Measurements from ENCODE around the gene ST6GALNAC6. TPM values are rescaled to one million over a fixed set of nuclear protein-coding genes. Genes with fewer than 3 reads are reported as not detected.

The ST6GALNAC6 gene
- total RNA-seq, 1 donor from 2014 or later: 25.6 TPM

DNA sequence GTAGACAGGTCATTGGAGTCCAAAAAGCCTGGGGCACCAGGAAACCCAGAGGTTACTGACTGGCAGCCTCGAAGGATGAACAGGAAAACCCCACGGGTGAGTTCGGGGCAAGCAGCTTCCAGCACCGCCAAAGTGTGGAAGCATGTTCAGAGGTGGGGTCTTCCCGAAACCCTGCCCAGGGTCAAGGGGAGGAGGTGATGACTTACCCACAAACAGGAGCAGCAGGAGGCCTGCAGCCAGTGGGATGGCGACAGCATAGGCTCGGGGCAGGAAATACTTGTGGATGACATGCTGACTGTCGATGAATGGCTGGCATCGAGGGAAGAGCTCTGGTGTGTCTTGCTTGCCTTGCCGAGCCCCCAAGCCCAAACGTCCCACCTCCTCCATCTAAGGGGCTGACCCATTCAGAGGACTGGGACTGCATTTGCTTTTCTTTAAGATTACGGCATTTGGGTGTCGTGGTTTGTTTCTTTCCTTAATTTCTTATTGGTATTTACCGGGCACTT is 37.0 kb upstream of the ST6GALNAC6 start:
- no peaks in the 10 kb centered on the region for H3K36me3 ChIP-seq (ENCODE audit: control insufficient read depth, insufficient read depth, low read length)
- TF ChIP-seq, protein P1, sequence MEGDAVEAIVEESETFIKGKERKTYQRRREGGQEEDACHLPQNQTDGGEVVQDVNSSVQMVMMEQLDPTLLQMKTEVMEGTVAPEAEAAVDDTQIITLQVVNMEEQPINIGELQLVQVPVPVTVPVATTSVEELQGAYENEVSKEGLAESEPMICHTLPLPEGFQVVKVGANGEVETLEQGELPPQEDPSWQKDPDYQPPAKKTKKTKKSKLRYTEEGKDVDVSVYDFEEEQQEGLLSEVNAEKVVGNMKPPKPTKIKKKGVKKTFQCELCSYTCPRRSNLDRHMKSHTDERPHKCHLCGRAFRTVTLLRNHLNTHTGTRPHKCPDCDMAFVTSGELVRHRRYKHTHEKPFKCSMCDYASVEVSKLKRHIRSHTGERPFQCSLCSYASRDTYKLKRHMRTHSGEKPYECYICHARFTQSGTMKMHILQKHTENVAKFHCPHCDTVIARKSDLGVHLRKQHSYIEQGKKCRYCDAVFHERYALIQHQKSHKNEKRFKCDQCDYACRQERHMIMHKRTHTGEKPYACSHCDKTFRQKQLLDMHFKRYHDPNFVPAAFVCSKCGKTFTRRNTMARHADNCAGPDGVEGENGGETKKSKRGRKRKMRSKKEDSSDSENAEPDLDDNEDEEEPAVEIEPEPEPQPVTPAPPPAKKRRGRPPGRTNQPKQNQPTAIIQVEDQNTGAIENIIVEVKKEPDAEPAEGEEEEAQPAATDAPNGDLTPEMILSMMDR (IDR thresholded peaks at IDR 0.05; ENCODE audit: insufficient read depth, low read length, poor library complexity, severe bottlenecking): no peak
- DNase-seq (ENCODE audit: low read depth): no peak
- H3K27me3 ChIP-seq (ENCODE audit: control insufficient read depth, insufficient read depth, low read length): no peaks in the 10 kb centered on the region
- H3K4me3 ChIP-seq (ENCODE audit: low read depth, low read length): peak overlapping the region; percentile 97

DNA sequence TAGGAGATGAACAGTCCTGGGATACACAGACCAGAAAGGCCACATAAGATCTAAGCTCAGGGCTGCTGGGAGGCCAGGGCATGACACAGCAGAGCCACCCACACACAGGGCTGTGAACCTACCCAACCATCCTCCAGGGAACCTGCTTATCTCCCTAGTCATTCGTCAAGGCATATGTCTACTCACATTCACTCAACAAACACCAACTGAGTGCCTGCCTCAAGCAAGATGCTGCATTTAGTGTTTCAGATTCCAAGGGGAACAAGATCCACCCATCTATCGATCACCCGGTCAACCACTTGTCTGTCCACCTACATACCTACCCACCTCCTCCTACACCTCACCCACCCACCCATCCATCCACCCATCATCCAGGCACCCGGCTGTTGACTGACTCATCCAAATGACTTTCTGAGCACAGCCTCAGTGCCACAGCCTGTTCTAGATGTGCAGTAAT is 36.4 kb upstream of the ST6GALNAC6 start:
- no peak overlapping the region for H3K4me3 ChIP-seq (ENCODE audit: low read depth, low read length)
- no peaks in the 10 kb centered on the region for H3K27me3 ChIP-seq (ENCODE audit: control insufficient read depth, insufficient read depth, low read length)
- TF ChIP-seq, protein P1 (IDR thresholded peaks at IDR 0.05; ENCODE audit: insufficient read depth, low read length, poor library complexity, severe bottlenecking): no peak
- DNase-seq (ENCODE audit: low read depth): no peak
- no peaks in the 10 kb centered on the region for H3K36me3 ChIP-seq (ENCODE audit: control insufficient read depth, insufficient read depth, low read length)

DNA sequence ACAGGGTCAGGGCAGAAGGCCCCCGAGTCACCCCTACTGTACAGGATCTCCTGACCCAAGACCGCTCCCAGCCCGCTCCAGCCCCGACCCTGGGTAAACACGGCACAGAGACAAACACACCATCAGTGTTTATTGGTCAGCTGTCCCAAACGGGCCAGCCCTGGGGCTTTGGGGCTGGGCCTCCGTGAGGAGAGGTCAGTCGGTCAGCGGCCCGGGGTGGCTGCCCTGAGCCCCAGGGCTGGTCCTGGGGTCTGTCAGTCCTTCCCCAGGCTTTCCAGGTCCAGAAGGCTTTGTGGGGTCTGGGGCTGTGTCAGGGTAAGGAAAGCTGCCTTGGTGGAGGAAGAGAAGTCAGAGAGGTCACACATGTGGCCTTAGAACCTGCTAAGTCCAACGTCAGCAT is 35.6 kb upstream of the ST6GALNAC6 start:
- TF ChIP-seq, protein P1 (IDR thresholded peaks at IDR 0.05; ENCODE audit: insufficient read depth, low read length, poor library complexity, severe bottlenecking): no peak
- Histone ChIP-seq H3K4me3 (ENCODE audit: low read depth, low read length) (no peak overlapping the region), H3K36me3 (ENCODE audit: control insufficient read depth, insufficient read depth, low read length) (no peaks in the 10 kb centered on the region), H3K27me3 (ENCODE audit: control insufficient read depth, insufficient read depth, low read length) (no peaks in the 10 kb centered on the region)
- DNase-seq (ENCODE audit: low read depth): no peak

DNA sequence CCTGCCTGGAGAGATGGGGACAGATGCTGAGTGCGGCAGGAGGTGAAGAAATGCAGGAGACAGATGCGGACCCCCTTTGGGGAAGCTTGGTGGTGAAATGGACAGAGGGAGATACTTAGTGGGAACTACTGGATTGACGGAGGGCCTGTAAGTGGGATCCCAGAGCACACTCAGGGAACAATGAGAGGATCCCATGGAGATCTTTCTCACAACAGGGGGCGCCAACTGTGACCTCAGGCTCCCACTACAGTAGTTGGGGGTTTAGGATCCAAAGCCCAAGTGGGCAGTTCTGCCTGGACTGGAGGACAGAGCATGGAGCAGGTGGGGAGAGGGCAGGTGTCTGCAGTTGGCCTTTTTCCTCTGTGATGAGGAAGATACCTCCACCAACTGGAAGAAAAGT is 34.8 kb upstream of the ST6GALNAC6 start:
- Histone ChIP-seq H3K27me3 (ENCODE audit: control insufficient read depth, insufficient read depth, low read length) (no peaks in the 10 kb centered on the region), H3K4me3 (ENCODE audit: low read depth, low read length) (no peak overlapping the region), H3K36me3 (ENCODE audit: control insufficient read depth, insufficient read depth, low read length) (no peaks in the 10 kb centered on the region)
- TF ChIP-seq, protein P1 (IDR thresholded peaks at IDR 0.05; ENCODE audit: insufficient read depth, low read length, poor library complexity, severe bottlenecking): no peak
- no peak for DNase-seq (ENCODE audit: low read depth)

DNA sequence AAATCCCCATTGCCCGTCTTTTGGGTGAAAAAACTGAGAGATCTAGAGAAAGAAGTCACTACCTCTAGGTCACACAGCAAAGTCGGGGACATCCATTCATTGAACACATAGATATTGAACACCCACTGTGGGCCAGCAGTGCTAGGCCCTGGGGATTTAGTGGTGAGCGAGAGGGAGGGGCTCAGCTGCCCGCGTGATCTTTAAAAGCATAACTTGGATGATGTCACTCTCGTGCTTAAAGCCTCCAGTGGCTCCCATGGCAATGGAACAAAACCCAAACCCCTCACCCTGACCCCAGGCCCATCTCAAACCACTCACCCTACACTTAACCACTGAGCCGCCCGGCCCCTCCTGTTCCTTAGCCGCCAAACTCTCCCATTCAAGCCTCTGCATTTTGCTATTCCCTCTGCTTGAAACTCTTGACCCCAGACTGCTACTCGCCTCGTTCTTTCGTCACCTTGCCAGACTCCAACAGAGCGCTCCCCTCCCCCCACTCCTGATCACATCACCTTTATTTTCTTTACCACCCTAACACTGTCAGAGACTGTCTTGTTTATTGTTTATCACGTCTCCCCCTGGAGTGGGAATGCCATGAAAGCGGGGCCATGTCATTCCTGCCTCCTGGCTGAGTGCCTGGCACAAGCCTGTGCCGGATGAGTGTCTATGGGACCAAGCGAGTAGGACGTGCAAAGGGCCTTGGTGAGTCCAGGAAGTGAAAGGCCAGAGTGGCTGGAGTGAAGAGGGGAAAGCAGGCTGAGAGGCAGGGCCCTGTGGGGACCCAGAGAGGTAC is 31.9 kb upstream of the ST6GALNAC6 start:
- Histone ChIP-seq H3K4me3 (ENCODE audit: low read depth, low read length) (peak overlapping the region; percentile 55), H3K27me3 (ENCODE audit: control insufficient read depth, insufficient read depth, low read length) (peaks cover 12% of the 10 kb centered on the region), H3K36me3 (ENCODE audit: control insufficient read depth, insufficient read depth, low read length) (no peaks in the 10 kb centered on the region)
- TF ChIP-seq, protein P1 (IDR thresholded peaks at IDR 0.05; ENCODE audit: insufficient read depth, low read length, poor library complexity, severe bottlenecking): no peak
- no peak for DNase-seq (ENCODE audit: low read depth)

Measured in kidney epithelial cell (primary cell).